K562 (cell line): ENCODE data around the gene CRYBG2. TPM values are rescaled to one million over a fixed set of nuclear protein-coding genes. Genes with fewer than 3 reads are reported as not detected.

ENCODE experiments used
- ARID3A ChIP-seq: IDR thresholded peaks from 2 replicates; pipeline ENCODE4 v1.6.1; 2012; ENCODE audit warnings: low read depth, low read length, improper control_type of control experiment, borderline replicate concordance
- ATF1 ChIP-seq, 2 experiments: fragments of 450-650 bp in 1 of 2; IDR thresholded peaks; 2 replicates each; pipeline ENCODE4 v1.6.1; 2016; ENCODE audit warnings: missing compliant biosample characterization in 1 of 2, missing genetic modification characterization in 1 of 2
- E2F1 ChIP-seq: sonication (generic); formaldehyde crosslinking; IDR thresholded peaks from 2 replicates; pipeline ENCODE4 v1.8.1; 2023; ENCODE audit warnings: mild to moderate bottlenecking, missing genetic modification reagents, moderate library complexity
- GABPB1 ChIP-seq: sonication (generic); formaldehyde crosslinking; IDR thresholded peaks from 2 replicates; pipeline ENCODE4 v1.8.0; 2022; ENCODE audit warnings: mild to moderate bottlenecking, missing genetic modification reagents
- KDM2B ChIP-seq: fragments of 250-450 bp; sonication (Bioruptor Pico); IDR thresholded peaks from 2 replicates; pipeline ENCODE4 v1.8.0; 2021; ENCODE audit warnings: mild to moderate bottlenecking, moderate library complexity
- LCOR ChIP-seq: sonication (generic); formaldehyde crosslinking; IDR thresholded peaks from 2 replicates; pipeline ENCODE4 v1.8.0; 2022; ENCODE audit warnings: mild to moderate bottlenecking, missing genetic modification reagents
- MAFG ChIP-seq: fragments of 450-650 bp; conservative IDR thresholded peaks from 2 replicates; pipeline ENCODE4 v1.6.1; 2016; ENCODE audit warnings: missing genetic modification characterization, missing compliant biosample characterization
- RAD21 ChIP-seq, 2 experiments: fragments of 250-450 bp in 1 of 2; fragments of 450-650 bp in 1 of 2; sonication (Bioruptor Pico) in 1 of 2; formaldehyde crosslinking in 1 of 2; IDR thresholded peaks in 1 of 2; conservative IDR thresholded peaks in 1 of 2; 2 replicates each; pipeline versions ENCODE4 v1.4.0 to v1.8.0; 2020 to 2022; ENCODE audit warnings: mild to moderate bottlenecking in 2 of 2, moderate library complexity in 1 of 2
- ZBTB1 ChIP-seq: sonication (generic); formaldehyde crosslinking; IDR thresholded peaks from 2 replicates; pipeline ENCODE4 v1.8.1; 2023; ENCODE audit warnings: missing genetic modification reagents, low read depth, mild to moderate bottlenecking, borderline replicate concordance
- ZNF41 ChIP-seq: fragments of 250-450 bp; sonication (Bioruptor Pico); conservative IDR thresholded peaks from 2 replicates; pipeline ENCODE4 v1.4.0; 2020; ENCODE audit warnings: mild to moderate bottlenecking
- polyA plus RNA-seq, 8 experiments: library from polyadenylated mRNA; depleted of rRNA in 4 of 8; stranded (reverse) in 5 of 8; unstranded in 3 of 8; fragments of >200 nt; fragmentation: Nextera tagmentation in 2 of 8; fragmentation: Illumina TruSeq in 1 of 8; extraction: Ambion mirVana in 2 of 8; extraction: Trizol in 1 of 8; gene quantifications; 2 replicates each; pipeline versions ENCODE4 v1.2.1 to v1.2.3, GENCODE V29; 2011 to 2014; ENCODE audit warnings: inconsistent platforms in 1 of 8, missing spikeins in 1 of 8
- total RNA-seq, 7 experiments: library from RNA; depleted of rRNA in 6 of 7; stranded (reverse); fragments of >200 nt in 6 of 7; fragmentation: Illumina TruSeq in 2 of 7; extraction: Trizol in 2 of 7; gene quantifications; 2 replicates each; pipeline versions ENCODE4 v1.2.1 to v1.2.3, GENCODE V29; 2011 to 2021; ENCODE audit warnings: low replicate concordance in 1 of 7
- TF ChIP-seq, protein P1 (sequence below), 2 experiments: fragments of 450-650 bp; IDR thresholded peaks; 2 replicates each; pipeline ENCODE4 v1.6.1; 2018; ENCODE audit warnings: mild to moderate bottlenecking in 2 of 2, low read depth in 1 of 2; ENCODE audit not compliant: partially characterized antibody in 2 of 2

CRYBG2 gene
- total and polyA plus RNA-seq, 9 of the 15 experiments (the other 6 are each of a cell fraction or from before 2014, with no cell fraction given) = 0.39 to 8.5 (median 3.7) TPM

DNA sequence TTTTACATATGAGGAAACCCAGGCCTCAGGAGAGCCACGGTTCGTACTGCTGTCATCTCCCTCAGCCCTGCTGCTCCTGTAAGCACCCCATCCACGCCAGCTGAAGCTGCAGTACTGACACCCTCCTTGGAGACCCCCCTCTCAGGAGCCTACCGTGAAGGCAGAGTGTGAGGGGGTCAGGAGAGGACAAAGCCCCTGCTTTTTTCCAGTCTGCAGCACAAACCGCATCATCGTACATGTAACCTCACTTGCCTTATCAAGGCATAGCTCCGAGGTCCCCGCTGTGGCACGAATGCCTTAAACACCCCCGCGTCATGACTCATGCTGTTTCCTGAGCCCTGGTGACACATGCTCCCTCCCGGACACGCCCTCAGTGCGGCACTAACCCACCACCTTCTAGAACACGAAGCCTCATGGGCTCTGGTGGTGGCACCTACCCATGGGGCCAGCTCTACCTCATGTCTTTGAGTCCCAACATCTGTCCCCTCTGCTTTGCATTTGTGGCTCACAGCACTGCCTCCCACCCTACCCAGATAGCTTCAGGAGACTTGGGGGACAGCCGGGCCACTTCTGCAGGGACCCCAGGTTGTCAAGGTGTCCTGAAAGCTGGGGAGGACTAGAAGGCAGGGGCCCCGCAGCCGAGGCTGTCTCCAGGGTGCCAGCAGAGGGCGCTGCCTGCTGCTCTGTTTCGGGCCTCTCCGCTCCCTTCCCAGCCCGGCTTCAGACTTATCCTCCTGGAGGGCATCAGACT lies 69.2 kb downstream of the CRYBG2 start (continued):
- TF ChIP-seq ARID3A (peak; percentile 87; the same call in 1 of the 2 replicates), ZNF41 (CRISPR knock-in tag) (no peak), GABPB1 (CRISPR knock-in tag) (peak; percentile 81), RAD21 (CRISPR knock-in tag; conservative IDR thresholded peaks at IDR 0.05 in 1 of 2, IDR thresholded peaks at IDR 0.05 in 1 of 2) (peak; percentile 79 to 92), LCOR (CRISPR knock-in tag) (peak; percentile 95), KDM2B (CRISPR knock-in tag) (no peak), ZBTB1 (peak; percentile 55; the same call in 1 of the 2 replicates), MAFG (tag) (peak; percentile 77), ATF1 (CRISPR knock-in tag; IDR thresholded peaks at IDR 0.05) (no peak), ATF1 (tag; IDR thresholded peaks at IDR 0.05) (peak; percentile 93), E2F1 (CRISPR knock-in tag) (peak; percentile 86)
- TF ChIP-seq, protein P1, sequence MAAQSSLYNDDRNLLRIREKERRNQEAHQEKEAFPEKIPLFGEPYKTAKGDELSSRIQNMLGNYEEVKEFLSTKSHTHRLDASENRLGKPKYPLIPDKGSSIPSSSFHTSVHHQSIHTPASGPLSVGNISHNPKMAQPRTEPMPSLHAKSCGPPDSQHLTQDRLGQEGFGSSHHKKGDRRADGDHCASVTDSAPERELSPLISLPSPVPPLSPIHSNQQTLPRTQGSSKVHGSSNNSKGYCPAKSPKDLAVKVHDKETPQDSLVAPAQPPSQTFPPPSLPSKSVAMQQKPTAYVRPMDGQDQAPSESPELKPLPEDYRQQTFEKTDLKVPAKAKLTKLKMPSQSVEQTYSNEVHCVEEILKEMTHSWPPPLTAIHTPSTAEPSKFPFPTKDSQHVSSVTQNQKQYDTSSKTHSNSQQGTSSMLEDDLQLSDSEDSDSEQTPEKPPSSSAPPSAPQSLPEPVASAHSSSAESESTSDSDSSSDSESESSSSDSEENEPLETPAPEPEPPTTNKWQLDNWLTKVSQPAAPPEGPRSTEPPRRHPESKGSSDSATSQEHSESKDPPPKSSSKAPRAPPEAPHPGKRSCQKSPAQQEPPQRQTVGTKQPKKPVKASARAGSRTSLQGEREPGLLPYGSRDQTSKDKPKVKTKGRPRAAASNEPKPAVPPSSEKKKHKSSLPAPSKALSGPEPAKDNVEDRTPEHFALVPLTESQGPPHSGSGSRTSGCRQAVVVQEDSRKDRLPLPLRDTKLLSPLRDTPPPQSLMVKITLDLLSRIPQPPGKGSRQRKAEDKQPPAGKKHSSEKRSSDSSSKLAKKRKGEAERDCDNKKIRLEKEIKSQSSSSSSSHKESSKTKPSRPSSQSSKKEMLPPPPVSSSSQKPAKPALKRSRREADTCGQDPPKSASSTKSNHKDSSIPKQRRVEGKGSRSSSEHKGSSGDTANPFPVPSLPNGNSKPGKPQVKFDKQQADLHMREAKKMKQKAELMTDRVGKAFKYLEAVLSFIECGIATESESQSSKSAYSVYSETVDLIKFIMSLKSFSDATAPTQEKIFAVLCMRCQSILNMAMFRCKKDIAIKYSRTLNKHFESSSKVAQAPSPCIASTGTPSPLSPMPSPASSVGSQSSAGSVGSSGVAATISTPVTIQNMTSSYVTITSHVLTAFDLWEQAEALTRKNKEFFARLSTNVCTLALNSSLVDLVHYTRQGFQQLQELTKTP (IDR thresholded peaks at IDR 0.05; ENCODE audit: low read depth in 1 of 2, partially characterized antibody in 2 of 2) = peak in 1 of 2 experiments; percentile 67
